Skeletal muscle tissue (tissue), 4 donors: ENCODE measurements around the gene DNAH14. TPM values are rescaled to one million over a fixed set of nuclear protein-coding genes. Genes with fewer than 3 reads are reported as not detected.

Experiments
- H3K27ac ChIP-seq: one replicate; pipeline ENCODE4 v1.7.0; 2013; ENCODE audit warnings: mild to moderate bottlenecking, low read depth, low read length, inconsistent platforms
- H3K27me3 ChIP-seq, 3 donors: one replicate each; pipeline ENCODE4 v1.7.0; 2013; ENCODE audit warnings: low read length in 3 of 3; ENCODE audit not compliant: control insufficient read depth in 3 of 3, insufficient read depth in 3 of 3
- H3K36me3 ChIP-seq, 3 donors: one replicate each; pipeline ENCODE4 v1.7.0; 2013; ENCODE audit warnings: low read length in 3 of 3; ENCODE audit not compliant: control insufficient read depth in 3 of 3, insufficient read depth in 3 of 3
- H3K4me1 ChIP-seq, 3 donors: one replicate each; pipeline ENCODE4 v1.7.0; 2013; ENCODE audit warnings: low read length in 3 of 3, mild to moderate bottlenecking in 3 of 3; ENCODE audit not compliant: control insufficient read depth in 3 of 3, insufficient read depth in 3 of 3
- H3K4me3 ChIP-seq, 3 donors: one replicate each; pipeline ENCODE4 v1.7.0; 2013; ENCODE audit warnings: low read length in 3 of 3
- H3K9ac ChIP-seq, 3 donors: one replicate each; pipeline ENCODE4 v1.7.0; 2013; ENCODE audit warnings: low read length in 3 of 3, mild to moderate bottlenecking in 3 of 3, moderate library complexity in 2 of 3, low read depth in 1 of 3
- H3K9me3 ChIP-seq, 3 donors: one replicate each; pipeline ENCODE4 v1.7.0; 2013; ENCODE audit warnings: low read length in 3 of 3; ENCODE audit not compliant: control insufficient read depth in 3 of 3
- total RNA-seq: library from RNA; depleted of rRNA; stranded (reverse); fragments of >200 nt; gene quantifications from one replicate; pipeline ENCODE4 v1.2.3, GENCODE V29; 2014
- donor health status: Osteomylitis.

The DNAH14 gene
- total RNA-seq, 1 donor from 2014 or later: 12.5 TPM

DNA sequence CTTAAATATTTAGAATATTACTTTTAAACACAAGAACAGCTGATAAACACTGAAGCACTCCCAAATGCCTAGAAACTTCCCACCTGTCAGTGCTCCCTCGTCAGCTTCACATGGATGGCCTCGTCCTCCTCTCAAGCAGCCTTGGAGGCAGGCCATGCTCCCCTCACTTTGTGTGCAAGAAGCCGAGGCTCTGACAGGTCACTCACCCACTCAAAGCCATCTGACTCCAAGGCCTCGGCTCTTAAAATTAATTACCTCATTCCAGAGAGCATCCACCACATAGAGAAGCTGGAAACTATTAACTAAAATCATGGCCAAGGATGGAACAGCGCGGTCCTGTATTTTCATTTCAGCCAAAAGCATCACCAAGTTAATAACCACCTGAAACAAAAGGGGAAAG is 480.6 kb downstream of the DNAH14 start:
- Histone ChIP-seq H3K9ac (no peak overlapping the region), H3K36me3 (peaks cover 9 to 50% (median 39%) of the 10 kb centered on the region in 3 donors), H3K27ac (no peak overlapping the region)

DNA sequence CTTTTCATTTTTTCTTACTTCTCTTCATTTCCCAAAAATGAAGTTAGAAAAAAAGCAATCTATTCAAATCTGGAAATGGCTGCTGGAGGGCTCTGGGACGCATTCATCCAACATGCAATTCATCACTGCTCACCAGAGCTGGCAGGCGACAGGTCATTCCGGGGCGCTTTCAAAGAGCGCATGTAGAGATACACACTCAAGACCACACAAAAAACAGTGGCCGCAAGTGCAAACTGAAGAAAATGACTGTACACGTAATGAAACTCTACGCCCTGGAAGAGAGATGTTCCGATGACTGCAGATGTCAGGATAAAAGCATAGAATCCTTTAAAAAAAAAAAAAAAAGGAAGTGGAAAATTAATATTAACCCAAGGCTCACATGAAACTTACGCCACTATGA is 482.8 kb downstream of the DNAH14 start:
- Histone ChIP-seq H3K9me3 (no peaks in the 10 kb centered on the region), H3K27me3 (no peaks in the 10 kb centered on the region), H3K27ac (no peak overlapping the region), H3K4me1 (no peaks in the 10 kb centered on the region), H3K4me3 (no peak overlapping the region), H3K9ac (no peak overlapping the region), H3K36me3 (peaks cover 9 to 43% (median 34%) of the 10 kb centered on the region in 3 donors)

More for the DNA sequence above, 480.6 kb downstream of the DNAH14 start:
- Histone ChIP-seq H3K27me3 (no peaks in the 10 kb centered on the region), H3K4me3 (no peak overlapping the region), H3K9me3 (no peaks in the 10 kb centered on the region), H3K4me1 (no peaks in the 10 kb centered on the region)

DNA sequence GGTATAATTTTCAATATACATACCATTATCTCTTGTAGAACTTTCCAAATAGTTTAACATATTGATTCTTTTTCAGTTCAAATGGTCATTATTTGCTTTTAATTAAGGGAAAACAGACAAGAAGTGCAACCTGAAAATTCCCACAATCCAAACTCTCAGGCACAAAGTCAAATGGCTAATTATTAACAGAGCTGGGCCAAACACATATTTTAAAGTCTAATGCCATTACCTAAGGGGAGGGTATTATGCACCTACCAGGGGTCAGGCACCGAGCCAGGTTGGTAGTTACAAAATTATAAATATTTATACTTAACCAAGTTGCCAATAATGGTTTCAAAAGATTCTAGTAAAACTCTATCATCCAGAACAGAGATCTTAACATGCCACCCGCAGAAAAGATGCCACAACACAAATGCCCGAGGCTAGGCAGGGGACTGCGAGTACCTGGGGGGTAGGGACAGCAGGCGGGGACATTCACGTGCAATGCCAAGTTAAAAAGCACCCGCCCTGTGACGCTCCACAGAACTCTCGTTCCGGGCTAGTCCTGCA is 483.4 kb downstream of the DNAH14 start:
- Histone ChIP-seq H3K27ac (no peak overlapping the region), H3K4me1 (no peaks in the 10 kb centered on the region), H3K27me3 (no peaks in the 10 kb centered on the region), H3K36me3 (peaks cover 9 to 43% (median 34%) of the 10 kb centered on the region in 3 donors), H3K4me3 (no peak overlapping the region), H3K9ac (no peak overlapping the region), H3K9me3 (no peaks in the 10 kb centered on the region)

DNA sequence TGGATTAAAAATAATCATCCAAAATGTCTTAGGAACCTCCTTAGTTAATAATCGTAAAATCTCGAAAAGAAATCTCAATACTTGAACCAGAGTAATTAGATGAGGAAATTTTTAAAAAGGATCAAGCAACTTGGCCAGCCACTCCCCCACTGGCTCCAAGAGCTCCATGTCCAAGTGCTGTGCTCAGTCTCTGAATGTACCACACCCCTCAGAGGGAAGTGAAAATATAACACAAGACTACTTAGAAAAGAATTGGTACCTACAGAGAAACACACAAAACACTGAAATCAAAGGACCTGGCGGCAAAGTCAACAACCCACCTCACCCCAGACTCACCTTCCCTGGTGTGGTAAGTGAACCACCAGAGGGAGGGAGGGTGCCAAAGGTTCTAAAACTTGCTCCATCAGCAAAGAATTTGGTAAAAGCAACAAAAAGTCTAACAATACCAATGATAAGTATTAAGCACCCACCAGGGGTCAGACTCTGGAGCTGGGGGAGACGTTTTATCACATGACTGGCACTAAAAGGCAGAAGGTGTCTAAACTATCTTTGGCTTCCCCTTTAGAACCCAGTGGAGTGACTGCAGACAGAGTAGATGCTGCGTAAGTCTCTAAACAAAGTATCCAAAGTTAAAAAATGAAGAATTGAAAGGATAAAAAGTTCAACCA is 484.4 kb downstream of the DNAH14 start:
- Histone ChIP-seq H3K36me3 (peaks cover 12 to 46% (median 36%) of the 10 kb centered on the region in 3 donors), H3K4me1 (no peaks in the 10 kb centered on the region), H3K9ac (no peak overlapping the region), H3K27me3 (no peaks in the 10 kb centered on the region), H3K9me3 (no peaks in the 10 kb centered on the region), H3K4me3 (no peak overlapping the region), H3K27ac (no peak overlapping the region)

DNA sequence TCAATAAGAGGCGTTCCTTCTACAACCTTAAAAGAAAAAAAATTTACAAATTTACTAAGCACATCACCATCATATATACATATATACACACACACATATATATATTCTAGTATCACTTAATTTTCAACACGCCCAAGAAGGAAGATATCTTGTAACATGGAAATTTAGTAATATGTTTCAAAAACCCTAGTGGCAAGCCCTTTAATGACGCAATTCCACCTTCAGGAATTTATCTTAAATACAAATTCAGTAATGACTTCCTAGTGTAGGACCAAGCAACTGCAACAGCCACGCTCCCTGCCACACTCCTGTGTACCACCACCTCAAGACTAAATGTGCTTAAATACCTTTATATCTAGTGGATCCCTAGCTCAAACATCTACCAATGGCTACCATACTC is 485.8 kb downstream of the DNAH14 start:
- H3K9ac ChIP-seq: no peak overlapping the region
- no peak overlapping the region for H3K4me3 ChIP-seq
- H3K27me3 ChIP-seq: no peaks in the 10 kb centered on the region
- peaks cover 15 to 44% (median 32%) of the 10 kb centered on the region in 3 donors for H3K36me3 ChIP-seq
- no peaks in the 10 kb centered on the region for H3K4me1 ChIP-seq
- no peaks in the 10 kb centered on the region for H3K9me3 ChIP-seq
- H3K27ac ChIP-seq: no peak overlapping the region

DNA sequence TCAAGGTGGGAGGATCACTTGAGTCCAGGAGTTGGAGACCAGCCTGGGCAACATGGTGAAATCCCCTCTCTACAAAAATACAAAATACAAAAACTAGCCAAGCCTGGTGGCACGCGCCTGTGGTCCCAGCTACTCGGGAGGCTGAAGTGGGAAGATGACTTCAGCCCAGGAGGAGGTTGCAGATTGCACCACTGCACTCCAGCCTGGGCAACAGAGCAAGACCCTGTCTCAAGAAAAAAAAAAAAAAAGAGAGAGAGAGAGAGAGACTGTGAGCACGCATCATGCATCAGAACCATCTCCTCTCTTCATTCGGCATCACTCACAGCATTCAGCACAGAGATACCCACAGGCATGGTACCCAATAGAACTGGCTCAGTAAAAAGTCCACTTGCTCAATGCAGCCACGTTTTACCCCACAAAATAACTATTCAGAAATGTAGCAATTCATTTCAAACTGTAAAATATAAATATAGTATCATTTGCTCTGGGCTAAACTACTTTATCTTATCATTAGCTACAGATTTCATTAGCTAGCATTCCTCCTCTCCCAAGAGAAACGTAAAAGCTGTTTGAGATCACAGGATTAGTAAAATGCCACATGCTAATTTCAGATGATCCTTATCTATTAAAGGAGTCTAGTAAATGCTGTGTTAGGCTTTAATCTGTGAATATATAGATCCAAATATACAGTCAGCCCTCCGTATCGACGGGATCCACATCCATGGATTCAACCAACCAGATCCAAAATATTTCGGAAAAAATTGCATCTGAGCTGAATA is 486.7 kb downstream of the DNAH14 start:
- no peaks in the 10 kb centered on the region for H3K4me1 ChIP-seq
- no peaks in the 10 kb centered on the region for H3K9me3 ChIP-seq
- H3K9ac ChIP-seq: no peak overlapping the region
- H3K36me3 ChIP-seq: peaks cover 15 to 41% (median 27%) of the 10 kb centered on the region in 3 donors
- H3K4me3 ChIP-seq: no peak overlapping the region
- H3K27ac ChIP-seq: no peak overlapping the region
- H3K27me3 ChIP-seq: no peaks in the 10 kb centered on the region

DNA sequence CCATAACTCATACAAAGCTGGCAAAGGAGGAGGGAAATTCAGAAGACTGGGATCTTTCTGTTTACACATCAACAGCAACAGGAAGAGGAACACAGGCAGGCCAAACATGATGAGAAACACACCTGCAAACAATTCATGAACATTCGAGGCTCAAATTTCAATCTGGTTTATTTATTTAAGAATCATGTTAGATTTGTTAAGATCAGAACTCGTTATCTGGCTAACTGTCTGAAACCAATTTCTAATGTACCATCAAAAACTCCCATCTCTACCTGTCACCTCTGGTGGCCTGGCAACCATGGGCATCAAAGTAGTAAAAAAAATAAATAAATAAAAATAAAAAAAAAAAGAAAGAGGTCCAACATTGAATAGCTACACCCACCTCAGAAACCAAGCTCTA is 488.6 kb downstream of the DNAH14 start:
- no peaks in the 10 kb centered on the region for H3K27me3 ChIP-seq
- no peaks in the 10 kb centered on the region for H3K4me1 ChIP-seq
- no peak overlapping the region for H3K9ac ChIP-seq
- H3K4me3 ChIP-seq: no peak overlapping the region
- no peak overlapping the region for H3K27ac ChIP-seq
- H3K36me3 ChIP-seq: peaks cover 13 to 34% (median 16%) of the 10 kb centered on the region in 3 donors
- H3K9me3 ChIP-seq: no peaks in the 10 kb centered on the region

DNA sequence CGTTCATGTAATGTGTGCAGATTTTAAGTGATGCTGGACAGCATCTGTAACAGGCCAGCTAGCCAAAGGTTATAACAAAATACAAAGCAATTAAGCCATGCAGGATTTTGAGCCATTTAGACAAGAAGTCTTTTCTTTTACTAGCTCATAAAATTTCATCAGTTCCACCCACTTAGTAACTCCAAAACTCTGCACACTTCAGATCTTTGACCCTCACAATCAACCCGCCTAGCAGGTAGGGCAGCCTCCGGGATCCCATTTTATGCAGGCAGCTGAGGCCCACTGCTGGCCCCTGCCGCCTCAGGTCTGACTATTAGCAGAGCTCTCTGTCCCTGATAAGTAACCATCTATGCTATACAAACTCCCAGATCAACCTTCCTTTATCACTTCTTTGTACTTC is 489.1 kb downstream of the DNAH14 start:
- Histone ChIP-seq H3K9me3 (no peaks in the 10 kb centered on the region), H3K4me1 (peaks cover 0 to 2% (median 0%) of the 10 kb centered on the region in 3 donors), H3K27me3 (no peaks in the 10 kb centered on the region), H3K27ac (no peak overlapping the region), H3K9ac (no peak overlapping the region), H3K36me3 (peaks cover 13 to 33% (median 16%) of the 10 kb centered on the region in 3 donors), H3K4me3 (no peak overlapping the region)

DNA sequence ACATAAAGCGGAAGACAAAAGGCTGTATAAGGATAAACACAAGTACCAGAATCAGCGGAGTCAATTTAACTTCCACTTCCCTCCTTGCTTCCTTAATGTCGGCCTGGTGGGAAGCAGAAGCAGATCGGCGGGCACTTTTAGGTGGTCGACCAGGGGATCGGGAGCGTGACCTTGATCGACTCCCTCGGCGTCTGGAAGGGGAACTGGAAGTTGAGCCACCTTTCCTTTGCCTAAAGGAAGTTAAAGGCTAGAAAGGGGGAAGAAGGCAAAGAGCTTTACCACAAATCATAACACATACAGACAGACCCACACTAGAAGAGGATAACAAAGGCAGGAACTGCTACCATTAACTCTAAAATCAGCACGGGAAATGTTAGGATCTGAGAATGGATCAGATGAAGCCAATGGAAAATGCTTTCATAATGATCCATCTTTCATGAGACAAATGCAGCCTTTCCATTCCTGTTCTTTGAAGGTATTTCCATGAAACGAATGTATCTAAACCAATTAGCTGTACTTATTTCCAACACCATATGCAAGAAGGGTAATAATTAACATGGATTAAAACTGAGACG is 492.6 kb downstream of the DNAH14 start:
- no peak overlapping the region for H3K27ac ChIP-seq

More for the DNA sequence above, 492.6 kb downstream of the DNAH14 start:
- peaks cover 6 to 20% (median 6%) of the 10 kb centered on the region in 3 donors for H3K36me3 ChIP-seq
- no peak overlapping the region for H3K9ac ChIP-seq
- H3K4me3 ChIP-seq: no peak overlapping the region
- H3K9me3 ChIP-seq: no peaks in the 10 kb centered on the region
- no peaks in the 10 kb centered on the region for H3K27me3 ChIP-seq
- peaks cover 13 to 23% (median 21%) of the 10 kb centered on the region in 3 donors for H3K4me1 ChIP-seq
